GM12872 (cell line): ENCODE data around the gene KEAP1.

Experiments used
- TF ChIP-seq, protein P1 (sequence below): IDR thresholded peaks from 3 replicates; pipeline ENCODE4 v1.5.1; 2011; ENCODE audit warnings: low read depth, mild to moderate bottlenecking, low read length, moderate library complexity; ENCODE audit not compliant: insufficient read depth

Gene KEAP1

DNA sequence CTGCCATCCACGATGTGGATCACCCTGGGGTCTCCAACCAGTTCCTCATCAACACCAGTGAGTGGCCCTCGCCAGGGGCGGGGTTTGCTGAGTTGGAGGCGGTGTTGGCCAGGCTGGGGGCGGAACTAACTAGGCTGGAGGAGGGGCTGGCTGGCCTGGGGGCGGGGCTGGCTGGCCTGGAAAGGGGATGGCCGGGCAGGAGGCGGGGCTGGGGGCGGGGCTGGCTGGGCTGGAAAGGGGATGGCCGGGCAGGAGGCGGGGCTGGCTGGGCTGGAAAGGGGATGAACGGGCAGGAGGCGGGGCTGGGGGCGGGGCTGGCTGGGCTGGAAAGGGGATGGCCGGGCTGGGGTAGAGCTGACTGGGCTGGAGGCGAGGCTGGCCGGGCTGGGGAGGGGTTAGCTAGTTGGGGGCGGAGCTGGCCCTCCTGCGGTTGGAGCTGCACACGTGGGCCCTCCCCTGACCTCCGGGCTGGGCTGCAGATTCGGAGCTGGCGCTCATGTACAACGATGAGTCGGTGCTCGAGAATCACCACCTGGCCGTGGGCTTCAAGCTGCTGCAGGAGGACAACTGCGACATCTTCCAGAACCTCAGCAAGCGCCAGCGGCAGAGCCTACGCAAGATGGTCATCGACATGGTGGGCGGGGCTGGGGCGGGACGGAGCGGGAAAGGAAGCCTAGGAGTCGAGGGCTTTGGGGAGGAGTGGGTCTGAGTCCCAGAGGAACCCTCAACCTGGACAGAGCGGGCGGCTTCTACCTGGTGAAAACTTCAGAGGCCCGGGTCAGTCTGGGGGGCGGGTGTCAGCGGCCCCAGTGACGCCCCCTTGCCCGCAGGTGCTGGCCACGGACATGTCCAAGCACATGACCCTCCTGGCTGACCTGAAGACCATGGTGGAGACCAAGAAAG lies 41.9 kb downstream of the KEAP1 start:
- TF ChIP-seq, protein P1, sequence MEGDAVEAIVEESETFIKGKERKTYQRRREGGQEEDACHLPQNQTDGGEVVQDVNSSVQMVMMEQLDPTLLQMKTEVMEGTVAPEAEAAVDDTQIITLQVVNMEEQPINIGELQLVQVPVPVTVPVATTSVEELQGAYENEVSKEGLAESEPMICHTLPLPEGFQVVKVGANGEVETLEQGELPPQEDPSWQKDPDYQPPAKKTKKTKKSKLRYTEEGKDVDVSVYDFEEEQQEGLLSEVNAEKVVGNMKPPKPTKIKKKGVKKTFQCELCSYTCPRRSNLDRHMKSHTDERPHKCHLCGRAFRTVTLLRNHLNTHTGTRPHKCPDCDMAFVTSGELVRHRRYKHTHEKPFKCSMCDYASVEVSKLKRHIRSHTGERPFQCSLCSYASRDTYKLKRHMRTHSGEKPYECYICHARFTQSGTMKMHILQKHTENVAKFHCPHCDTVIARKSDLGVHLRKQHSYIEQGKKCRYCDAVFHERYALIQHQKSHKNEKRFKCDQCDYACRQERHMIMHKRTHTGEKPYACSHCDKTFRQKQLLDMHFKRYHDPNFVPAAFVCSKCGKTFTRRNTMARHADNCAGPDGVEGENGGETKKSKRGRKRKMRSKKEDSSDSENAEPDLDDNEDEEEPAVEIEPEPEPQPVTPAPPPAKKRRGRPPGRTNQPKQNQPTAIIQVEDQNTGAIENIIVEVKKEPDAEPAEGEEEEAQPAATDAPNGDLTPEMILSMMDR, result no peak

DNA sequence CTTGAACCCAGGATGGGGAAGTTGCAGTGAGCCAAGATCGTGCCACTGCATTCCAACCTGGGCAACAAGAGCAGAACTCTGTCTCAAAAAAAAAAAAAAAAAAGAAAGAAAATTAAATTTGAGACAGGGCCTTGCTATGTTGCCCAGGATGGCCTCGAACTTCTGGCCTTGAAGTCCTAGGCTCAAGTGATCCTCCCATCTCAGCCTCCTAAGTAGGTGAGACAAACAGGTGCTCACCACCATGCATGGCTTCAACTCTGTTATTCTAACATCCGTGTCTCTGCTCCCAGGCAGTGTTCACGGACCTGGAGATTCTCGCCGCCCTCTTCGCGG lies 42.5 kb downstream of the KEAP1 start:
- TF ChIP-seq, protein P1, result no peak

GRCh38 chr19:10454267-10454666 lies 48.9 kb downstream of the KEAP1 start:
- TF ChIP-seq, protein P1, result no peak

DNA sequence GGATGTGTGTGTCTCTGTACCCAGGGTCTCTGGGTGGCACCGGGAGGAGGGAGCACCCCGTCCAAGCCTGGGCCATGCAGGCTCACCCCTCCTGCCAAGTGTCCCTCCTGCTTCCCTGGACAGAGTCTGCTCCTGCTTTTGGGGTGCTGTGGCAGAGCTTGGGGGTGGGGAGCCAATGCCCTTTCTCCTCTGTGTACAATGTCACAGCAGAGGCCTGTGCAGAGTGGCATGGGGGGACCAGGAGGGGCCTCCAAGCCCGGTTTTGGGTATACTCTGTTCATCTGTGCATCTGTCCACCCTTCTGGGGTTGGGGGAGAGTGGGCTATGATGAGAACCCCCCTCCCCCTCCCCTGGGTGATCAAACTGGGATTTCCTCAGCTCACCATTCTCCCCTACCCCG lies 49.3 kb downstream of the KEAP1 start:
- TF ChIP-seq, protein P1, result no peak

DNA sequence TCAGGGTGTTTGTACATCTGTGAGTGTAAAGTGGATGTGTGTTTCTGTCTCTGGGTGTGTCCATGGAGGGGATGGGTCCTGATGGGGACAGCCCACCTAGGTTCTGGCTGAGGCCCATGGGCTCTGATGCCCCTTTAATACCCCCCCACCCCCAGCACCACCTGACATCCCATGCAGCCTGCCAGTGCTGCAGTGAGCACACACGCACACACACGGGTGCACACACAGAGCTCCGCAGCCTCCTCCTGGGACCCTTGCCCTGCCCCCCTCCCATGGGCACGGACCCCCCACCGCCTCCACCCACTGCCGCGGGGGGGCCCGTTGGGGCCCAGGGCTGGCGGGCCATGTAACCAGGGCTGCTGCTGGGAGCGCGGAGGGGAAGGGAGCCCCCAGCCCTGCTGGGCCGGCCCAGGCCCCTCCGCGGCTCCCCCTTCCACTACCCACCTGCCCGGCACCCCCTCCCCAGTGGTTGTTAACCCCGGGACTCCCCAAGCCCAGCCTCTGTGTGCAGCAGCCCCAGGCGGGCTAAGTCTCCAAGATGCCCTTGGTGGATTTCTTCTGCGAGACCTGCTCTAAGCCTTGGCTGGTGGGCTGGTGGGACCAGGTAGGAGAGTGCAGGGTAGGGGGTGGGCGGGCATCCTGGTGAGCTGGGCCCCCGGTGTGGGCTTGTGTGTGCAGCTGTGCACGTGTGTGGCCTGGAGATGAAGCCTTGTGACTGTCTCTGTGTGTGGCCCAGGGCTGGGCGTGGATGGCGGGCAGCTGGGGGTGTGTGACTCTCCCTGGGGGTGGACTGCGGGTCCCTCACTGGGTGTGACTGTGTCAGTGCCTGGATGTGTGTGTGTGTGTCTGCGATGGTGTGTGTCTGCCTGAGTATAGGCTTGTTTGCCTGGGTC lies 50.2 kb downstream of the KEAP1 start:
- TF ChIP-seq, protein P1, result no peak

- TF ChIP-seq, protein P1, result no peak
Observed at GRCh38 chr19:10450853-10451609, 52.1 kb downstream of the KEAP1 start.
